HEK293T (cell line): Measurements from ENCODE around the gene CAPN7.

ENCODE experiments used
- ARNT ChIP-seq: fragments of 450-650 bp; IDR thresholded peaks from 2 replicates; pipeline ENCODE4 v1.6.1; 2017; ENCODE audit warnings: mild to moderate bottlenecking
- BHLHE40 ChIP-seq: fragments of 450-650 bp; IDR thresholded peaks from 2 replicates; pipeline ENCODE4 v1.6.1; 2016; ENCODE audit warnings: mild to moderate bottlenecking, moderate library complexity, borderline replicate concordance
- ELF4 ChIP-seq: fragments of 450-650 bp; IDR thresholded peaks from 2 replicates; pipeline ENCODE4 v1.6.1; 2017; ENCODE audit warnings: antibody characterized with exemption
- FOXA1 ChIP-seq: fragments of 450-650 bp; IDR thresholded peaks from 2 replicates; pipeline ENCODE4 v1.6.1; 2016; ENCODE audit warnings: mild to moderate bottlenecking
- FOXK2 ChIP-seq: fragments of 450-650 bp; IDR thresholded peaks from 2 replicates; pipeline ENCODE4 v1.6.1; 2016; ENCODE audit warnings: mild to moderate bottlenecking
- FOXM1 ChIP-seq: fragments of 450-650 bp; IDR thresholded peaks from 2 replicates; pipeline ENCODE4 v1.6.1; 2017; ENCODE audit warnings: mild to moderate bottlenecking, borderline replicate concordance
- NFRKB ChIP-seq: fragments of 450-650 bp; IDR thresholded peaks from 2 replicates; pipeline ENCODE4 v1.6.1; 2016; ENCODE audit warnings: mild to moderate bottlenecking, moderate library complexity
- SP1 ChIP-seq: fragments of 450-650 bp; IDR thresholded peaks from 2 replicates; pipeline ENCODE4 v1.6.1; 2017
- TF ChIP-seq, protein P1 (sequence below): fragments of 450-650 bp; IDR thresholded peaks from 2 replicates; pipeline ENCODE4 v1.6.1; 2016

DNA sequence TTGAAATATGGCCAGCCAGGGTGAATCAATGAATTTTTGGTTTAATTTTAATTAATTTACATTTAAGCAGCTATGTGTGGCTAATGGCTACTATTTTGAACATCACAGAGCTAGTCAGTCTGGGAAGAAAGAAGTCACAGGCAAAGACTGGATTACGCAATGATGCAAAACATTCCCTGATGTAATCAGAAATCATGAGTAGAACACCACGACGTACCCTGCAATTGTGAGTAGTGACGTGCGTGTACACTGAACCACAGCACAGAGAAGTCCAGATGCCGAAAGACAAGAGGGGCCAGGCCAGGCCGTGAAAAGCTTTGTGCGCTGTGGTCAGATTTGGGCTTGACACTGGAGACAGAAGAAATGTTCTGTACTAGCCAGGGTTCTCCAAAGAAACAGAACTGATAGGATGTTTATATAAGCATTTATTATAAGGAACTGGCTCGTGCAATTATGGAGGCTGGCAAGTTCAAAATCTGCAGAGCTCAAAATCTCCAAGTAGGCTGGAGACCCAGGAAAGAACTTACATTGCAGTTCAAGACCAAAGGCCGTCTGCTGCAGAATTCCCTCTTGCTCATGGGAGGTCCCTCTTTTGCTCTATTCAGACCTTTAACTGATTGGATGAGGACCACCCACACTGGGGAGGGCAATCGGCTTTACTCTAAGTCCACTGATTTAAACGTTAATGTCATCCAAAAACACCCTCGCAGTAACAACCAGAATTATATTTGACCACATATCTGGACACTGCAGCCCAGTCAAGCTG lies 81.7 kb downstream of the CAPN7 start:
- TF ChIP-seq ELF4 (no peak), FOXK2 (no peak), SP1 (no peak), FOXM1 (no peak), FOXA1 (no peak), ARNT (no peak), BHLHE40 (no peak), NFRKB (no peak)
- TF ChIP-seq, protein P1, sequence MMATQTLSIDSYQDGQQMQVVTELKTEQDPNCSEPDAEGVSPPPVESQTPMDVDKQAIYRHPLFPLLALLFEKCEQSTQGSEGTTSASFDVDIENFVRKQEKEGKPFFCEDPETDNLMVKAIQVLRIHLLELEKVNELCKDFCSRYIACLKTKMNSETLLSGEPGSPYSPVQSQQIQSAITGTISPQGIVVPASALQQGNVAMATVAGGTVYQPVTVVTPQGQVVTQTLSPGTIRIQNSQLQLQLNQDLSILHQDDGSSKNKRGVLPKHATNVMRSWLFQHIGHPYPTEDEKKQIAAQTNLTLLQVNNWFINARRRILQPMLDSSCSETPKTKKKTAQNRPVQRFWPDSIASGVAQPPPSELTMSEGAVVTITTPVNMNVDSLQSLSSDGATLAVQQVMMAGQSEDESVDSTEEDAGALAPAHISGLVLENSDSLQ, result no peak
